Esophagus muscularis mucosa (tissue), 4 donors: ENCODE data around the gene SIPA1L3.

Experiments
- EP300 ChIP-seq: sonication (generic); formaldehyde crosslinking; IDR thresholded peaks from one replicate; pipeline ENCODE4 v1.6.1; 2017; ENCODE audit warnings: antibody characterized with exemption
- POLR2A ChIP-seq: fragments of 450-650 bp; IDR thresholded peaks from one replicate; pipeline ENCODE4 v1.6.1; 2017; ENCODE audit warnings: antibody characterized with exemption, moderate library complexity, mild to moderate bottlenecking, low read depth
- POLR2AphosphoS5 ChIP-seq, 2 donors: sonication (generic); formaldehyde crosslinking; IDR thresholded peaks; one replicate each; pipeline ENCODE4 v1.6.1; 2017; ENCODE audit warnings: antibody characterized with exemption in 2 of 2
- TF ChIP-seq, protein P1 (sequence below), 3 experiments: fragments of 200-600 bp in 2 of 3; fragments of 450-650 bp in 1 of 3; sonication (generic) in 2 of 3; IDR thresholded peaks; one replicate each; pipeline ENCODE4 v1.5.1; 2017 to 2019; ENCODE audit warnings: antibody characterized with exemption in 3 of 3, mild to moderate bottlenecking in 2 of 3, moderate library complexity in 1 of 3

DNA sequence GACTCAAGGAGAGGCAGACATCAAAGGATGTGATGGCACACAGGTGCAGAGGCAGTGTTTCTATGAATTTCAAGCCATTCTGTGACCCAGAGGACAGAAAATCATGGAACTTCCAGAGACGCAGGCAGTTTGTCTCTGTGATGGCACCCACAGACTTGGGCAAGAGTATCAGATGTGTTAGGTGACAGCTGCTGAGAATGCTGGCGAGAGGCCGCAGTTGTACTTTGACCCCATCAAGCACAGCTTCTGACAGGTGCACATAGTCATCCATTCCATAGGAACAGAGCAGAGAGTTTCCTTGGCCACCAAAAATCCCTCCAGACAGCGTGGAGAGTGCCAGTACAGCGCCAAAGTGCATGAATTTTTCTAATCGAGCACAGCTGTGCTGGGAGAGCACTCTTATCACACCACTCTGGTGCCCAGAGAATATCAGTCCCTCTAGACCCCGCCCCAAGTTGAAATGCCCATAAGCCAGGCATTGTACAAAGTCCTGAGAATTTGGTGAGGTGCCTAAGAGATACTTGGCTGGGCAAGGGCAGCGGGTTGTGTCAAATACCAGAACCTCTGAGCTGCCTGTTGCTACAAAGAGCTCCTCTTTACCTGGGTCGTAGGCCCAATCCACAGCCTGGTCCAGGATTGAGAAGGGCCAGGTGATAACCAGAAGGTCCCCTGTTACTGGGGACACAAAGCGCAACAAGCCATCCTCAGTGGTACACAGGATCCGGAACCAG lies 13.0 kb upstream of the SIPA1L3 start:
- no peak for TF ChIP-seq POLR2AphosphoS5 (IDR thresholded peaks at IDR 0.05)
- TF ChIP-seq, protein P1, sequence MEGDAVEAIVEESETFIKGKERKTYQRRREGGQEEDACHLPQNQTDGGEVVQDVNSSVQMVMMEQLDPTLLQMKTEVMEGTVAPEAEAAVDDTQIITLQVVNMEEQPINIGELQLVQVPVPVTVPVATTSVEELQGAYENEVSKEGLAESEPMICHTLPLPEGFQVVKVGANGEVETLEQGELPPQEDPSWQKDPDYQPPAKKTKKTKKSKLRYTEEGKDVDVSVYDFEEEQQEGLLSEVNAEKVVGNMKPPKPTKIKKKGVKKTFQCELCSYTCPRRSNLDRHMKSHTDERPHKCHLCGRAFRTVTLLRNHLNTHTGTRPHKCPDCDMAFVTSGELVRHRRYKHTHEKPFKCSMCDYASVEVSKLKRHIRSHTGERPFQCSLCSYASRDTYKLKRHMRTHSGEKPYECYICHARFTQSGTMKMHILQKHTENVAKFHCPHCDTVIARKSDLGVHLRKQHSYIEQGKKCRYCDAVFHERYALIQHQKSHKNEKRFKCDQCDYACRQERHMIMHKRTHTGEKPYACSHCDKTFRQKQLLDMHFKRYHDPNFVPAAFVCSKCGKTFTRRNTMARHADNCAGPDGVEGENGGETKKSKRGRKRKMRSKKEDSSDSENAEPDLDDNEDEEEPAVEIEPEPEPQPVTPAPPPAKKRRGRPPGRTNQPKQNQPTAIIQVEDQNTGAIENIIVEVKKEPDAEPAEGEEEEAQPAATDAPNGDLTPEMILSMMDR (IDR thresholded peaks at IDR 0.05): no peak
- TF ChIP-seq POLR2A: no peak
- TF ChIP-seq EP300: no peak
